OCI-M2 (cell line): Measurements from ENCODE around the gene CLEC16A.
"Not testable (repeated sequence)": the region's sequence is repeated elsewhere in the genome, so short reads cannot be mapped to it uniquely, and the experiment has no call there.

Experiments used
- DNase-seq: peaks from one replicate; lab custom pipeline; 2025; ENCODE audit not compliant: unreplicated experiment; lab: John Stamatoyannopoulos, UW

Gene CLEC16A

DNA sequence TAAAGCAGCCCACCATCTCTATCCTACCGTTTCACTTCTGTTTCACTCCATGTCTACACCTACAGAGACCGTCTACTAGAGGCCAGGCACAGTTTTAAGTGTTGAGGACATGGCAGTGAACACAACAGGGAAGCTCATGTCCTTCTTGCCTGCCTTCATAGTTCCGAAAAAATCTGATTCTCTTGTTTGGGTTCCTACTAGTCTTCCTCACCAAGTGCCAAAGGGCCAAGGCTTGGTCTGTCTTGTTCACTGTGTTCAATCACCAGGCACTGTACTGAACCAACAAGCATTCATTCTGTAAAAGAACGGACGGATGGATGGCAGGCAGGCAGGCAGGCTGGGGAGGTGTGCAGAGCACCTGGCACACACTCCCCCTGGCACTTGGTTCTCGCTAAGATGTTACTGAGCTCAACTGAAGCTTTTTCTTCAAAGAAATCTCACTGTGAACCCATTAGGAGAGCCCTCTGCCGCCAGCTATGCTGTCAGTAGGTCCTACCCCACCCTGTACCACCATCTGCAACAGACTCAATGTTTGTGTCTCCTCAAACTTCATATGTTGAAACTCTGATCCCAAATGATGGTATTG lies 4.6 kb upstream of the CLEC16A start:
- DNase-seq: no peak

DNA sequence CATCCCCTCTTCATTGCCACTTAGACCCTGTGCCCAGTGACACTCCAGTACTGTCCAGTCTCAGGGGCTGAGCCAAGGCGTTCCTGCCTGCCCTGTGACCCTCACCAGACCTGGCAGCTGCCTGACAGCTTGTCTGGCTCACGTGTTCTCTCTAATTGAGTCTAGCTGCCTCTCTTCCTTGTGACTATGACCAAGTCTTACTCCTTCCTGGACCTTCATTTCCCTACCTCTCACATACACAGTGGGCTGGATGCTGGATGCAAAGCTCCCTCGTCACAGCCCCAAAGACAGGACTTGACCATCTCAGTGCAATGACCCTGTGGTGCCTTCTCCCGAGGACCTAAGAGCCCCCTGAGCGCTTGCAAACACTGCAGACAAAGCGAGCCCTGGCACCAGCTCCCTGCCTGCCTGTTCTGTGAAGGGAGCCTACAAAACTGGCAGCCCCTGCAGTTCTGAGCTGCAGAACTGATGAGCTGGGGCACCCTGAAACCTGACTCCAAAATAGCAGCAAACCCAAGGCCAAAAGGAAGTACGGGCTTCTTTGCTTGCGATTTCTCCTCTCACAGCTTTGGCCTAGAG lies 3.8 kb upstream of the CLEC16A start:
- no peak for DNase-seq

DNA sequence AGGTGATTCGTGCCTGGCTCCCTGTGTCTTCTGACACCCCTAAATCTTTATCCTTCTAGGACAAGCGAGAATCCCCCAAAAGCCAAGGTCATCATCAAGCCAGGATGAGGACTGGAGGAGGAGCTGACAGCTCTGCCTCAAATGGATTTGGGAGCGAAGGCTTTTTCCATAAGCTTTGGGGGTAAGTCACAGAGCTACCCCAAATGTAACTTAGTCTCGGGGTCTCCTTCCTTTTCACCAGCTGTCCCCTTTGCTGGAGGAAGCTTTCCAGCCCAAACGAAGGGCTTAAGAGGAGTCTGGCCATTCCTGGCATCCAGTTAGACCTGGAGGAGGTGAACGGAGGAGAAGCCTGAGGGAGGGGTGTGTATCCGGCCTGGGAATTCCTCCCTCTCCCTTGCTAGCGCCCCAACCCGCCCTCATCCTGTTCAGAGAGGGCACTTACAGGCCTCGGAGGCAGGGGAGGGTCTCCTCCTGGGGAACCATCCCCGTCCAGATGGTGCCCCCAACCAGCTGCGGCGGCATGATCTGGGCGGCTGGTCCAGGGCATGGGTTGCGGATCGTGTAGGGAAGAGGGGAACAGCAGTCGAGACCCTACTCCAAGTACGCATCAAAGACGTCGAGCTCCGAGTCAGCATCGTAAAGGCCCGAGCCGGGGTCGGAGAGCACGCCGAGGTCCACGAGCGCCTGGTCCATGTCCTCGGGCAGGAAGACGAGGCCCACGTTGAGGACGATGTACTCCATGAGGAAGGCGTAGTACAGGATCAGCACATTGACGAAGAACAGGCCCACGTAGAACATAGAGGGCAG lies 3.0 kb upstream of the CLEC16A start:
- no peak for DNase-seq

DNA sequence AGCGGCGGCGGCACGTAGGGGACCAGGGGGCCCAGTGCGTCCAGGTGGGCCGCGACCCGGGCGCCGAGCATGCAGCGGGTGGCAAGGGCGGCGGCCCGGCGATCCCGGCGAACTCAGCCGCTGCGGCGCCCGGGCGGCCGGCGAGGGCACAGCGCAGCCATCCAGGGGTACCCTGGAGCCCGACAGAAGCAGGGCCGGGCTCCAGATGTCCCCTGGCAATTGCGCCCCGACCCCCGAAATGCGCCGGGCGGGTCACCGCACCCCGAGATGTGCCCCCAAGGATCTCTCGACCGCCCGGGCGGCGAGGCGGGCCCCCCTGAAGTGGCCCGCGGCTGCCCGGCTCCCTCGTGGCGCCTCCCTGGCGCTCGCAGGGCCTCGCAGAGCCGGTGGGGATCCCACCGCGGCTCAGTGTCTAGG lies 2.4 kb upstream of the CLEC16A start:
- DNase-seq: not testable (repeated sequence)

DNA sequence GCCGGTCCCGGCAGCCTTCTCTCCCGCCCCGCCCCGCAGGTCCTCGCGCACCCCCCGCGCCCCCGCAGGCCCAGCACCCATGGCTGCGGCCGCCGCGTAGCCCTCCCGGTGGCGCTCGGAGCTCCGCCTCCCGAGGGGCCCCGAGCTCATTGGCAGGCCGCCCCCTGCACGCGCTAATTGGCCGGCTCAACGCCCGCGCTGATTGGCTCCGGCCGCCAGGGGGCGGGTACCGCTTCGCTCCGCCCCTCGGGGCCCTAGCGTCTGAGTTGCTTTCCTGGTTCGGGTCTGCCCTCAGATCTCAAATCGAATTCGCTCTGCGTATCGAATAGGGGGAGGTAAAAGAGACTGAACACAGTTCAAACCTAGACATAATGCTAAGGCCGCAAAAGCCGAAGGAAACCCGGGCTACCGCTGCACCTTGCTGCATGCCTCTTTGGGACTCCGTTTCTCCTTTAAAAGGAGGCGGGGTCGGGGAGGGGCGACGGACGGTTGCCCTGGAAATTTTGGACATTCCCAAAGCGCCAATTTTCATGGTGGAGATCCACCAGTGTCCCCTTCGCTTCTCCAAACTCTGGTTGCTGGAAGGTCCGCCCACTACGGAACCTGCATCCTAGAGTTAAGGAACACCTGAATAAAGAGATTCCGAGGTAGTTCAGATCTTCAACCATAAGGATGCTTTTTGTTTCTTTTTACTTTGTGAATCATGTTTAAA lies 1.9 kb upstream of the CLEC16A start, which contains the start of gene DEXI:
DEXI (minus strand) TSS at position 117 of the 712 bp plus-strand sequence. CDS start 463 bp downstream, outside the sequence.
- DNase-seq: peak; percentile 74

DNA sequence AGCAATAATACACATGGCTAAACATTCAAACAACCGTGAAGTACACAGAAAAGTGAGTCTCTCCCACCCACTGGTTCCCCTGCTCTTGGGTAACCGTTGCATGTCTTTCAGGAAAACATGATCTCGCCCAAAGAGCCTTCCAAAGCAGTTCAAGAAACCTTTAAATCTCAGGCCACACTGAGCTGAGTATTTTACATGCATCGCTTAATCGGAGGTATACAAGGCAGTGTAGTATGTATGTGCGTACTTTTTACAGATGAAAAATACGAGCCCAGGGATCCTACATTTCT lies 1.4 kb upstream of the CLEC16A start:
- no peak for DNase-seq

DNA sequence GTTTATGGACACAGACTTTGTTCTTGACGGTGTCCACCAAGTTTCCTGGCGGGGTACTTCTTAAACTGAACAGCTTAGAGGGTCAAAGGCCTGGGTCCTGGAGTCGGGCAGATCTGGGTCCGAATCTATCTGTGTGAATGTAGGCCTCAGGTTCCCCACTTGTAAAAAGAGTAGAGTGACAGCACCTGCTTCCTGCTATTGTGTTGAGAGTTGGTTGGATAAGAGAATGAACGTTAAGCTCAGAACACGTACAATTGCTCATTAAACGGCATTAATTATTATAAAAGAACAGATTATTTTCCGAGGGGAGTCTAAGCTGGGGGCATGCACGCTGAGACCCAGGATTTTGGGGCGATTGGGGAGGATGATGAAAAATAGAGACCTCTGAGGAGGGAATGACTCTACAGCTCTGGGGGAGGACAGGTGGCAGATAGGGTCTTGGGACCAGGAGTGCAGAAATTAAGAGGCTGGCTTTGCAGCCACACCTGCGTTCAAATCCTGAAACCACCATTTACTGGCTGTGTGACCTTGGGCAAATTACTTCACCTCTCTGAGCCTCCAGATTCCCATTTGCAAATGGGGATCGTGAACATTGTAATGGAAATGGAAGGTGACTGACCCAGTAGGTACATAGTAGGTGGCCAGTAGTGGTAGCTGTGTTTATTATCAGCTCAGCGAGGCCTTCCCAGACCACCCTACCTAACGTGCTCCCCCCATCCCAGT lies 862 bp downstream of the CLEC16A start:
- no peak for DNase-seq

DNA sequence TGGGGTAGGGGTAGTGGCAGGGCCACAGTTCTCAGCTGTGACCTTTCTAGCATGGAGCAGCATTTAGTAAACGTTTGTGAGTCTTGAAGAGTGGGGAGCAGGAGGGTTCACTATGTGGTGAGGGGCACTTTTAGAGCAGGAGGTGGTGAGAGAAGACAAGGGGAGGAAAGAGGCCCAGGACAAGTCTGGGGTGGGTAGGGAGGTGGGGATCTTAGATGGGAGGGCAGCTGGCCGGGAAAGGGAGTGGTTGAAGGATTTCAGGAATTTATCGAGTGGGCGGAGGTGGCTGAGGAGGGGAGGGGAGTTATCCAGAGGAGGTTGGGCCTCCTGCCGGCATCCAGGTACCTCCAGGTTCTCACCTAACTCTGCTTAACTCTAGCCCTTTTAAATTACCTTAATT lies 1.9 kb downstream of the CLEC16A start:
- DNase-seq: no peak

DNA sequence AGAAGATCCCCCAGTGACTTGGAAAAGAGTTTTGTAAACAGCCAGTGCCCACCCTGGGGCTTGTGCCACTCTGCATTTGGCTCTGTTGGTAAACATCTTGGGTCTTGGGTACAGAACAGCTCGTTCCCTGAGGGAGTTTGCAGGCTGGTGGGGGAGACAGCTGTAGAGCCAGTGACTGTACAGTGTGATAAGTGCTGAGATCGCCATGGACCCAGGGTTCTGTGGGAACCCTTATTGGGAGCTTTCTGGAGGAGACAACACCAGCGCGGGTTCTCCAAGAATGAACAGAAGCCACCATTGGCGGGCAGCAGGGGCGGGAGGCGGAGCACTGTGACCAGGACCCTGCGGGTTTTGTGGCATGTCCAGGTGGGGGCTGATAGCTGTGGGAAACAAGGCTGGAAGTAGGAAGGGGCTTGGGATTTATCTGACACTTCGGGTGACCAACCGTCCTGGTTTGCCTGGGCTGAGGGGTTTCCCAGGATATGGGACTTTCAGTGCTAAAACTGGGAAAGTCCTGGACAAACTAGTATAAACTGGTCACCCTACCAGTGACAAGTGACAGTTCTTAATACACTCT lies 2.9 kb downstream of the CLEC16A start:
- no peak for DNase-seq

DNA sequence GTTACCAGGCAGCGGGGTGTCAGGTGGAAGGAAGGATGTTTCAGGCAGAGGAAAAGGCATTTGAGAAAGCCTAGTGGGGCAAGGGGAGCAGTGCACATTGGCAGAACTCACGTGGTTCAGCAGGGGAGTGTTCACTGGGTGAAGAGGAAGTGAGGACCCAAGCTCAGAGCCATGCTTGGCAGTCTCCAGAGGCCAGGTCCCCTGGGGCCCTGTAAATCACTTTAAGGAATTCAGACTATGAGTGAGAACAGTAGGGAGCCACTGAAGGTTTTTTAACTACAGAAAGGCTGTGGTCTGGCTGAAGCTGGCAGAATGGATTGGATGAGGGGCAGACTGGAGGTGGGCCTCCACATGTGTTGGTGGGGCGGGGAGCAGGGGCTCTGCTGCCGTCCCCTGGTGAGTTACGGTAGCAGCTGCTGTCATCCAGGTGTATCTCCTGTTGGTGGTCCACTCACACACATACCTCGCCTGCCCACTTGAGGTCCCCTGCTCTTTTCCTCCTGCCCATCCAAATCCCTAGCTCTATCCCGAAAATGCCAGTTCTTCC lies 5.1 kb downstream of the CLEC16A start:
- no peak for DNase-seq

DNA sequence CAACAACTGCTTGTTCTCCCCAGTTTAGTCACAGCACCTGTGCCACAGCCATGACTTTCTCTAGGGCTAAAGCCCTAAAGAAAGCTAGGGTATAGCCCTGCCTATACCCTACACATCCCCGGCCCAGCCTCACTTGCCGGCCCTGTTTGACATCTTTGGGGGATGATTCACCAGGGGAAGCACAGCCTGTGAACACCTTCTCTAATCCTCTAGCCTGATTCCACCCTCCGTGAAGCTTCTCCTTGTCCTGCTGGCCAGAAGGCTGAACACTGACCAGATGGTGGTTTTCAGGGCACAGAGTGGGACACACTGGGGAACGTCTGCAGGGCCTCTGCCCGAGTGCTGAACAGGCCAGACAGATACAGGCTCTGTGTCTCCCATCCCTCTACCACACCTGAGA lies 6.0 kb downstream of the CLEC16A start:
- DNase-seq: no peak

DNA sequence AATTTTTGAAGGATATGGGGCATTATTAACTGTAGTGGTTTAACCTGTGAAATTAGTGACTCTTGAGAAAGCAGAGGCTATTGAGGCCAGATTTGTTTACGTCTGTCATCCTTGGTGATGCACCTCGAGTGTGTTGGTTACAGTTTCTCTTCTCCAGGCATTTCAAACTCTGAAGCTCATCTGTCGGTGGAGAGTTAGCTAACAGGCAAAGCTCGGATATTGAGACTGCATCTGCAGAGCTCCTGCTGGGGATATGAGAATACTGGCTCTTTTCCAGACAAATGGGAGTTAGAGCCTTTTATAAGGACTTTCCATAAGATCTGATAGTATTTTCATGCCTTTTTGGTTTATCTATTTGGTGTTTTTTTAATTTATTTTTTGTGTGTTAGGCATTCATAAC lies 6.7 kb downstream of the CLEC16A start:
- no peak for DNase-seq

DNA sequence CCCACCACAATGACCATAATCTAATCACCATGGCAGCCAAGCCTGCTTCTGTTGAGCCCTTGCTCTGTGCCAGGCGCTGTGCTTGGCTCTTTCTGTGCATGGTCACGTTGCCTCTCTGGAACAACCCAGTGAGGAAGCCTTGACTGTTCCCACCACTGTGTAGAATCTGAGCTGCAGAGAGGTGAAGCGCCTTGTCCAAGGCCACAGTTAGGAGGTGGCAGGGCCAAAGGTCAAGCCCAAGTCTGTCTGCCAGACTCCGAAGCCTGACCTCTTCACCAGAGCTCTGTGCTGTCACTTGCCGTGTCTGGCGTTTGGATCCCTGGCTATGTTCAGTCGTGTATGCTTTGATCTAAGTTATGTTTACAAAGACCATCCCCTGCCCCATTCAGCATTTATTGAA lies 10.5 kb downstream of the CLEC16A start:
- DNase-seq: no peak

DNA sequence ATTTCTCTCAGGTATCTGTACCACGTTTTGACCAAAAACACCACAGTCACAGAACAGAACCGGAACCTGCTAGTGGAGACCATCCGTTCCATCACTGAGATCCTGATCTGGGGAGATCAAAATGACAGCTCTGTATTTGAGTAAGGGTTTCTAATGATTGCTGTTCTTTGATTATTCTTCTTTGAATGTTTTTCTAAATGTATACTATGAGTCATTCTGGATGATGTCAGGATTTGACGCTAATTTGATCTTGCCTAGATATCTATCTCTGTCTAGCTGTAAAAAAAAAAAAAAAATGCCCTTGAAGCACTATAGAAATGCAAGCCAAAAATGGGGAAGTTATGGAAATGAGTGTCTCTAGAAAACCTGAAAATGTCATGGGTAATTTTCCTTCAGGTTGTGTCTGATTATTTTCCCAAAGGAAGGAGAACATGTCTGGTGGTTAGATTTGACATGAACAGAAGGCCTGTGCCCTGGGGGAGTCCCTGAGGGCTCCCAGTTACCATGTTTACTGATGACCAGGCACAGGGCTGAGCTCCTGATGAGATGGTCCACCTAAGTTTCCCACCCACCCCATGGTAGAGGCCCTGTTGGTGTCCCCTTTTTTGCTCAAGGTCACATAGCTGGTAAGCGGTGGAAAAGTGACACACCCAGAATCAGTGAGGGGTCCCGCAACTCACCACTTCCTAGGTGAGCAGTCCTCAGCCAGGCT lies 13.6 kb downstream of the CLEC16A start:
- DNase-seq: no peak

DNA sequence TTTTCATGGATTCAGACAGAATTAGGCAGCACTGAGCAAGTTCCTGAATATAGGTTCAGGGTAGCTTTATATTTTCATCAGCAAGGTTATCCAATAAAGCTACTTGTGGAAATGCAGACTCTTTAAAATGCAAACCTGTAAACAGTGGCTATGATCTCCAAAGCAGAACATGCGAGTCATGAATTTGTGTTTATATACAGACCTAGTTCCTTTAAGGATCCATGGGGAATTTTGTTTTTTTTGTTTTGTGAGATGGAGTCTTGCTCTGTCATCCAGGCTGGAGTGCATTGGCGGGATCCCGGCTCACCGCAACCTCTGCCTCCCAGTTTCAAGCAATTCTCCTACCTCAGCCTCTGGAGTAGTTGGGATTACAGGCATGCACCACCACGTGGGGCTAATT lies 14.8 kb downstream of the CLEC16A start:
- no peak for DNase-seq

DNA sequence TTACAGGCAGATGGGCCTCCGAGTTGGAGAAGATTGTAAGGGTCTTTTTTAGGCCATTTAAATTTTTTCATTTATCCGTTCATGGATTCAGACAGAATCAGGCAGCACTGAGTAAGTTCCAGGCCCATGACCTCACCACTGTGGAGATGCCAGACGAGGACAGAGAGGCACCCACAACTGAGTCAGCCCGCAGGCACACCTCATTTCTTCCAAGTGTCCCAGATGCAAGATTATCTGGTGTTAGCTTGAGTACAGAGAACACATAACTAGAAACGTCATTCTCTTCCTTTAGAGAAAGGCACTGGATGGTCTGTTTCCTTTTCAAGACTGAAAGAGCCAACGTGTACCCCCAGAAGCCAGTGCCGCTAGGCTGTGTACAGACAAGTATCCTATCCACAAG lies 16.9 kb downstream of the CLEC16A start:
- no peak for DNase-seq

DNA sequence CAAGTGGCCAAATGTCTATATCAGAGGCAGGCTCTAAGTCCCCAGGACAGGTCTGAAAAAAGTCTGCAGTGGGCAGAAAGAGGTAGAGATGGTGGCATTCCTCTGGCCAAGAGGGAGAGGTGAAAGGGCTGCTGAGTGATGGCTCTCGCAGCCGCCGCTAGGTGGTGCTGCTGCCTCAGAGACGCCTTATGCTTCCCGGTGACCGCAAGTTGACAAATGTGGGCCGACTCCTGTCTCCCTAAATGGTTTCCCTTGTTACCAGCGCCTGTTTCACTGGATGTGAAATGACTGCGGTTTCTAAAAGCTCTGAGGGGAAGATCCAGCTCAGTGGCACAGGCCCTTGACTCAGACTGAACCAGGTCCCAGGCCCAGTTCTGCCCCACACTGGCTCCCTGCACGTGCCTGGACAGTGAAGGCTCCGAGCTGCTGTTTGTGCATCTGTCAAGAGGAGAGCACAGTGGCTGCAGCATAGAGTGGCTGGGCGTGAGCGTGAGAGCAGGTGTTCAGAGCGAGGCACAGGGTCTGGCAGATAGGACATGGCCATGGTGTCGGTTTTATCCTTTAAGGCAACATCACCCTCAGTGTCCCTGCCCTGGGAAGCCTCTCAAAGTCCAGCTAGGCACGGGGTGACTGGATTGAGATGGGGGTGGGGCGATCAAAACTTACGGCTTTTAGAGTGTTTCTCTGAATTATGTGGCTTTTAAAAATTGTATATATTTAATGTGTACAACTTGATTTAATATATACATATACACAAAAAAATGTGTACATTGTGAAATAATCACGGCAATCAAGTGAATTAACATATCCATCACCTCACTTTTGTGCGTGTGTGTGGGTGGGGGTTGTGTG lies 19.9 kb downstream of the CLEC16A start:
- DNase-seq: no peak

DNA sequence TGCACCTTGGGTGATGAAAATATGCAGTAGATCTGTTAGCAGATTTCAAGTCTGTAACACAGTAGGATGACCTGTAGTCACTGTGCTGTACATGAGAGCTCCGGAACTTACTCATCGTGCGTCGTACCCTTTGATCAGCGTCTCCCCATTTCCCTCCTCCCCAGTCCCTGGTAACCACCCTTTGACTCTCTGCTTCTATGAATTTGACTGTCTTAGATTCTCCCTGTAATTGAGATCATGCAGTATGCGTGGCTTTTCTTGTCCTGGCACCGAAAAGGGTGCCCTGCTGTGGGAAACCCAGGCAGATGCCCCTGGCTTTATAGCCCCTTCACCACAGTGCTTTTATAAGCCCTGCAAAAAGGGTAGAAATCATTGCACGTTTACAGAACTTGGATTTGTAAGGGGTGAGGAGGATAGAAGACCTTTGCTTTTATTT lies 20.5 kb downstream of the CLEC16A start:
- DNase-seq: no peak

DNA sequence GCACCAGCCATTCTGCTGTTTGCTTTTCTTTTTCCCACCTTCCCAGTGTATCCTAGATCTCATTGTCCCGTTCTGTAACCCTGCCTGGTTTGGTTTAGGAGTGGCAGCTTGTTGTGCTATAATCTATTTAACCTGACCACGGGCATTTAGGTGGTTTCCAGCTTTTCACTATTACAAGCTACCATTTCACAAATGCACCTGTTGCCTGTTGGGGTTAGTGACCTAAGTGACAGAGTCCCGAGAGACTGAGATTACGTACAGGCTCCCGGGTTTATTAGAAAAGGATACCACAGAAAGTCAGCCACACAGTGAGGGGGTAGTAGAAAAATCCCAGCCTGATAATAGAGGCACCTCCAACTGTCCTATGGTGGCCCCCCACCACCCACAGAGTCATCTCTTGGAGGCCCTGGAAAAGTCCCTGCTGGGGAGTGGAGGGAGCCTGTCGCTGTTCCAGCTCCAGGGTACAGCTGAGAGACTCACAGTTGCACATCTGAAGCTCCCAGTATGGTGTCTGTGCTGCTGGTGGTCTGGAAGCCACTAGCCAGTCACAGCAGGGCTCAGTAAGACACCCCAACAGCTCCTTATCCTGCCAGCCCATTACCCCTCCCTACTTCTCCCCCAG lies 21.2 kb downstream of the CLEC16A start:
- DNase-seq: no peak
